GM12878 (cell line): Measurements from ENCODE around the gene SLC28A1. TPM values are rescaled to one million over a fixed set of nuclear protein-coding genes. Genes with fewer than 3 reads are reported as not detected.

Source experiments
- ATAC-seq: fragments of 200-7000 bp; cut with Tn5 transposase; 3 replicates; pipeline ENCODE4 v1.9.1; 2020; ENCODE audit warnings: mild to moderate bottlenecking, moderate library complexity
- BruUV-seq: library from RNA; stranded (reverse); fragments of 400-500 nt; replicated peaks from 2 replicates; lab custom pipeline; 2021; lab: Mats Ljungman, UMichigan
- CTCF ChIA-PET: fragments of 300-600 bp; sonication (Branson Sonifier 250); formaldehyde crosslinking; extraction: SDS; loops from one replicate; lab custom pipeline; 2021; ENCODE audit warnings: inconsistent platforms; lab: Yijun Ruan, JAX
- POLR2A ChIA-PET: fragments of 350-600 bp; formaldehyde crosslinking; extraction: SDS; loops from one replicate; lab custom pipeline; 2021; ENCODE audit warnings: inconsistent platforms; lab: Charles Lee
- RAD21 ChIA-PET: fragments of 300-600 bp; sonication (Branson Sonifier 250); formaldehyde crosslinking; loops from one replicate; lab custom pipeline; 2023; ENCODE audit warnings: antibody characterized with exemption; ENCODE audit not compliant: unreplicated experiment; lab: Charles Lee
- SMC1A ChIA-PET: fragments of 300-600 bp; sonication (Branson Sonifier 250); formaldehyde crosslinking; loops from one replicate; lab custom pipeline; 2023; ENCODE audit not compliant: unreplicated experiment, uncharacterized antibody; lab: Charles Lee
- DNase-seq: peaks from one replicate; pipeline ENCODE4 v3.0.0-alpha.2; 2011; ENCODE audit warnings: low read depth, low spot score
- FAIRE-seq: peaks from 3 replicates; lab custom pipeline; 2011; peaks lifted over from hg19 to GRCh38; lab: Jason Lieb, UNC
- H2AFZ ChIP-seq: 2 replicates; pipeline ENCODE4 v1.6.0; 2011; ENCODE audit warnings: low read depth, low read length, control low read depth; ENCODE audit not compliant: control insufficient read depth
- H3K27ac ChIP-seq: 2 replicates; pipeline ENCODE4 v1.5.1; 2011; ENCODE audit warnings: control low read depth; ENCODE audit not compliant: control insufficient read depth, insufficient read depth
- H3K27me3 ChIP-seq, 2 experiments: replicated peaks in 1 of 2; 2 replicates each; pipeline versions ENCODE4 v1.6.0 to v1.6.1; 2011; ENCODE audit warnings: low read length in 1 of 2; ENCODE audit not compliant: control insufficient read depth in 2 of 2, insufficient read depth in 2 of 2
- H3K36me3 ChIP-seq, 2 experiments: 2 replicates each; pipeline ENCODE4 v1.5.1; 2011; ENCODE audit warnings: low read length in 1 of 2; ENCODE audit not compliant: control insufficient read depth in 2 of 2, insufficient read depth in 2 of 2
- H3K4me1 ChIP-seq: 2 replicates; pipeline ENCODE4 v1.6.1; 2011; ENCODE audit warnings: mild to moderate bottlenecking, low read length, moderate library complexity, mixed read lengths; ENCODE audit not compliant: control insufficient read depth, insufficient read depth
- H3K4me2 ChIP-seq: 2 replicates; pipeline ENCODE4 v1.6.0; 2011; ENCODE audit warnings: control low read depth; ENCODE audit not compliant: control insufficient read depth, insufficient read depth
- H3K4me3 ChIP-seq: fragments of 200-600 bp; sonication (generic); 2 replicates; pipeline ENCODE4 v1.5.1; 2016
- H3K79me2 ChIP-seq: 2 replicates; pipeline ENCODE4 v1.6.0; 2011; ENCODE audit warnings: low read length; ENCODE audit not compliant: control insufficient read depth, insufficient read depth
- H3K9ac ChIP-seq: 2 replicates; pipeline ENCODE4 v1.8.0; 2011; ENCODE audit warnings: low read length, control low read depth, mixed read lengths; ENCODE audit not compliant: control insufficient read depth, insufficient read depth
- H3K9me3 ChIP-seq: replicated peaks from 3 replicates; pipeline ENCODE4 v1.5.1; 2011; ENCODE audit warnings: mild to moderate bottlenecking, low read length; ENCODE audit not compliant: control insufficient read depth, insufficient read depth
- H4K20me1 ChIP-seq: 2 replicates; pipeline ENCODE4 v1.6.0; 2011; ENCODE audit not compliant: control insufficient read depth, insufficient read depth
- HDGF ChIP-seq: fragments of 450-650 bp; IDR thresholded peaks from 2 replicates; pipeline ENCODE4 v1.6.1; 2016; ENCODE audit warnings: antibody characterized with exemption
- MTA2 ChIP-seq: fragments of 450-650 bp; IDR thresholded peaks from 2 replicates; pipeline ENCODE4 v1.6.1; 2016; ENCODE audit warnings: low read depth, mild to moderate bottlenecking, moderate library complexity
- NR2C1 ChIP-seq: fragments of 450-650 bp; IDR thresholded peaks from 2 replicates; pipeline ENCODE4 v1.6.1; 2017; ENCODE audit warnings: antibody characterized with exemption, mild to moderate bottlenecking, moderate library complexity
- NR2F1 ChIP-seq: fragments of 450-650 bp; conservative IDR thresholded peaks from 2 replicates; pipeline ENCODE4 v1.6.1; 2017; ENCODE audit warnings: mild to moderate bottlenecking
- PAX8 ChIP-seq: fragments of 450-650 bp; IDR thresholded peaks from 2 replicates; pipeline ENCODE4 v1.6.1; 2017; ENCODE audit warnings: mild to moderate bottlenecking, moderate library complexity
- PML ChIP-seq: IDR thresholded peaks from 2 replicates; pipeline ENCODE4 v1.6.1; 2012; ENCODE audit warnings: low read length, inconsistent platforms
- SMAD1 ChIP-seq: fragments of 450-650 bp; IDR thresholded peaks from 2 replicates; pipeline ENCODE4 v1.6.1; 2018; ENCODE audit warnings: mild to moderate bottlenecking, low read depth; ENCODE audit not compliant: partially characterized antibody
- SMAD5 ChIP-seq: IDR thresholded peaks from 2 replicates; pipeline ENCODE4 v1.6.1; 2016; ENCODE audit warnings: antibody characterized with exemption, low read depth
- STAT3 ChIP-seq: IDR thresholded peaks from 2 replicates; pipeline ENCODE4 v1.6.1; 2011; ENCODE audit warnings: low read depth, low read length, improper control_type of control experiment
- TBL1XR1 ChIP-seq: IDR thresholded peaks from 2 replicates; pipeline ENCODE4 v1.6.1; 2012; ENCODE audit warnings: low read depth, low read length, improper control_type of control experiment
- ZNF207 ChIP-seq: fragments of 450-650 bp; IDR thresholded peaks from 2 replicates; pipeline ENCODE4 v1.6.1; 2014; ENCODE audit warnings: antibody characterized with exemption, mild to moderate bottlenecking, borderline replicate concordance
- ZNF274 ChIP-seq: IDR thresholded peaks from one replicate; pipeline ENCODE4 v1.8.0; 2011; ENCODE audit not compliant: insufficient read length, insufficient read depth
- WGBS: methylation state at CpG from one replicate; pipeline ENCODE4 v1.1.6; 2016; ENCODE audit warnings: low lambda C conversion rate; ENCODE audit not compliant: insufficient replicate concordance, insufficient coverage; ENCODE audit errors: missing lambda C conversion rate; 5-methylcytosine and 5-hydroxymethylcytosine counted together
- in situ Hi-C: fragments of 300-500 bp; cut with MboI; formaldehyde crosslinking; loops from 9 replicates; pipeline ENCODE4 v1.14.3; 2018; ENCODE audit warnings: mixed read lengths
- intact Hi-C: fragments of 100-400 bp; cut with micrococcal nuclease; formaldehyde crosslinking; loops from one replicate; pipeline ENCODE4 v1.14.2; 2022; ENCODE audit not compliant: unreplicated experiment
- polyA plus RNA-seq, 11 experiments: library from polyadenylated mRNA; depleted of rRNA in 4 of 11; unstranded in 6 of 11; stranded (reverse) in 5 of 11; fragments of >200 nt; fragmentation: Nextera tagmentation in 4 of 11; fragmentation: Illumina TruSeq in 1 of 11; extraction: Ambion mirVana in 4 of 11; extraction: Trizol in 1 of 11; gene quantifications; 1 replicate in 1 of 11; 2 replicates in 10 of 11; pipeline versions ENCODE4 v1.2.1 to v1.2.3, GENCODE V29; 2011 to 2016; ENCODE audit warnings: inconsistent platforms in 2 of 11, missing spikeins in 2 of 11, low read depth in 1 of 11
- total RNA-seq, 4 experiments: library from RNA; depleted of rRNA in 3 of 4; stranded (reverse); fragments of >200 nt in 3 of 4; fragmentation: Illumina TruSeq in 1 of 4; extraction: Trizol in 1 of 4; gene quantifications; 2 replicates each; pipeline versions ENCODE4 v1.2.1 to v1.2.3, GENCODE V29; 2013 to 2021
- TF ChIP-seq, protein P1 (sequence below): fragments of 450-650 bp; conservative IDR thresholded peaks from 2 replicates; pipeline ENCODE4 v1.6.1; 2017; ENCODE audit warnings: mild to moderate bottlenecking, moderate library complexity
- TF ChIP-seq, protein P2 (sequence below): fragments of 450-650 bp; IDR thresholded peaks from 2 replicates; pipeline ENCODE4 v1.6.1; 2017; ENCODE audit warnings: mild to moderate bottlenecking, moderate library complexity
- TF ChIP-seq, protein P3 (sequence below): fragments of 450-650 bp; IDR thresholded peaks from 2 replicates; pipeline ENCODE4 v1.6.1; 2017; ENCODE audit warnings: borderline replicate concordance
- TF ChIP-seq, protein P4 (sequence below): fragments of 450-650 bp; formaldehyde crosslinking; IDR thresholded peaks from 2 replicates; pipeline ENCODE4 v1.5.0; 2022; ENCODE audit warnings: mild to moderate bottlenecking, missing genetic modification characterization

The SLC28A1 gene
- total and polyA plus RNA-seq, 10 of the 15 experiments (the other 5 are each of a cell fraction or from before 2014, with no cell fraction given): not detected

DNA sequence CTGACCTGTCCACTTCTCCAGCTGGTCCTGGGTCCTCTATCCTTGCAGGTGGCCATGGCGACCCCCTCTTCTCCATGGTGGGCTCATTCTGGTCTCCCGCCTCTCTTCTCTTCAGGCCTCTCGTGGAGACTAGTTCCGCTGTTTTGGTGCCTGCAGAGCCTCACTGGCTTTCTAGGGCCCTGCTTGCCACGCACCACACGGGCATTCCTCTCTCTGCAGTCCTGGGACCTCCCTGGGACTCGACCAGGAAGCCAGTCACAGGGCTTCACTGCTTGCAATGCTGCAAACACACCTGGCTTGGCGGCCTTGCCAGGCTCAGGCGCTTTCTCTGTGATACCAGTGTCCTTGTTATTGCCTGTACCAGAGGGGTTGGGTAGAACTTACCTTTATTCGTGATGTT is 9.1 kb downstream of the SLC28A1 start:
- RAD21 ChIA-PET: no interaction called here
- no peak for TF ChIP-seq NR2C1
- TF ChIP-seq ZNF274: no peak
- TF ChIP-seq, protein P1, sequence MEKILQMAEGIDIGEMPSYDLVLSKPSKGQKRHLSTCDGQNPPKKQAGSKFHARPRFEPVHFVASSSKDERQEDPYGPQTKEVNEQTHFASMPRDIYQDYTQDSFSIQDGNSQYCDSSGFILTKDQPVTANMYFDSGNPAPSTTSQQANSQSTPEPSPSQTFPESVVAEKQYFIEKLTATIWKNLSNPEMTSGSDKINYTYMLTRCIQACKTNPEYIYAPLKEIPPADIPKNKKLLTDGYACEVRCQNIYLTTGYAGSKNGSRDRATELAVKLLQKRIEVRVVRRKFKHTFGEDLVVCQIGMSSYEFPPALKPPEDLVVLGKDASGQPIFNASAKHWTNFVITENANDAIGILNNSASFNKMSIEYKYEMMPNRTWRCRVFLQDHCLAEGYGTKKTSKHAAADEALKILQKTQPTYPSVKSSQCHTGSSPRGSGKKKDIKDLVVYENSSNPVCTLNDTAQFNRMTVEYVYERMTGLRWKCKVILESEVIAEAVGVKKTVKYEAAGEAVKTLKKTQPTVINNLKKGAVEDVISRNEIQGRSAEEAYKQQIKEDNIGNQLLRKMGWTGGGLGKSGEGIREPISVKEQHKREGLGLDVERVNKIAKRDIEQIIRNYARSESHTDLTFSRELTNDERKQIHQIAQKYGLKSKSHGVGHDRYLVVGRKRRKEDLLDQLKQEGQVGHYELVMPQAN: no peak
- TF ChIP-seq, protein P2, sequence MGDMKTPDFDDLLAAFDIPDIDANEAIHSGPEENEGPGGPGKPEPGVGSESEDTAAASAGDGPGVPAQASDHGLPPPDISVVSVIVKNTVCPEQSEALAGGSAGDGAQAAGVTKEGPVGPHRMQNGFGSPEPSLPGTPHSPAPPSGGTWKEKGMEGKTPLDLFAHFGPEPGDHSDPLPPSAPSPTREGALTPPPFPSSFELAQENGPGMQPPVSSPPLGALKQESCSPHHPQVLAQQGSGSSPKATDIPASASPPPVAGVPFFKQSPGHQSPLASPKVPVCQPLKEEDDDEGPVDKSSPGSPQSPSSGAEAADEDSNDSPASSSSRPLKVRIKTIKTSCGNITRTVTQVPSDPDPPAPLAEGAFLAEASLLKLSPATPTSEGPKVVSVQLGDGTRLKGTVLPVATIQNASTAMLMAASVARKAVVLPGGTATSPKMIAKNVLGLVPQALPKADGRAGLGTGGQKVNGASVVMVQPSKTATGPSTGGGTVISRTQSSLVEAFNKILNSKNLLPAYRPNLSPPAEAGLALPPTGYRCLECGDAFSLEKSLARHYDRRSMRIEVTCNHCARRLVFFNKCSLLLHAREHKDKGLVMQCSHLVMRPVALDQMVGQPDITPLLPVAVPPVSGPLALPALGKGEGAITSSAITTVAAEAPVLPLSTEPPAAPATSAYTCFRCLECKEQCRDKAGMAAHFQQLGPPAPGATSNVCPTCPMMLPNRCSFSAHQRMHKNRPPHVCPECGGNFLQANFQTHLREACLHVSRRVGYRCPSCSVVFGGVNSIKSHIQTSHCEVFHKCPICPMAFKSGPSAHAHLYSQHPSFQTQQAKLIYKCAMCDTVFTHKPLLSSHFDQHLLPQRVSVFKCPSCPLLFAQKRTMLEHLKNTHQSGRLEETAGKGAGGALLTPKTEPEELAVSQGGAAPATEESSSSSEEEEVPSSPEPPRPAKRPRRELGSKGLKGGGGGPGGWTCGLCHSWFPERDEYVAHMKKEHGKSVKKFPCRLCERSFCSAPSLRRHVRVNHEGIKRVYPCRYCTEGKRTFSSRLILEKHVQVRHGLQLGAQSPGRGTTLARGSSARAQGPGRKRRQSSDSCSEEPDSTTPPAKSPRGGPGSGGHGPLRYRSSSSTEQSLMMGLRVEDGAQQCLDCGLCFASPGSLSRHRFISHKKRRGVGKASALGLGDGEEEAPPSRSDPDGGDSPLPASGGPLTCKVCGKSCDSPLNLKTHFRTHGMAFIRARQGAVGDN: no peak
- TF ChIP-seq, protein P3, sequence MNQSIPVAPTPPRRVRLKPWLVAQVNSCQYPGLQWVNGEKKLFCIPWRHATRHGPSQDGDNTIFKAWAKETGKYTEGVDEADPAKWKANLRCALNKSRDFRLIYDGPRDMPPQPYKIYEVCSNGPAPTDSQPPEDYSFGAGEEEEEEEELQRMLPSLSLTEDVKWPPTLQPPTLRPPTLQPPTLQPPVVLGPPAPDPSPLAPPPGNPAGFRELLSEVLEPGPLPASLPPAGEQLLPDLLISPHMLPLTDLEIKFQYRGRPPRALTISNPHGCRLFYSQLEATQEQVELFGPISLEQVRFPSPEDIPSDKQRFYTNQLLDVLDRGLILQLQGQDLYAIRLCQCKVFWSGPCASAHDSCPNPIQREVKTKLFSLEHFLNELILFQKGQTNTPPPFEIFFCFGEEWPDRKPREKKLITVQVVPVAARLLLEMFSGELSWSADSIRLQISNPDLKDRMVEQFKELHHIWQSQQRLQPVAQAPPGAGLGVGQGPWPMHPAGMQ: no peak
- TF ChIP-seq ZNF207: no peak
- no peak for TF ChIP-seq HDGF
- no peak for TF ChIP-seq STAT3
- TF ChIP-seq SMAD5: no peak
- no peak for TF ChIP-seq SMAD1
- no peak for TF ChIP-seq PML
- no peak for TF ChIP-seq NR2F1
- TF ChIP-seq, protein P4, sequence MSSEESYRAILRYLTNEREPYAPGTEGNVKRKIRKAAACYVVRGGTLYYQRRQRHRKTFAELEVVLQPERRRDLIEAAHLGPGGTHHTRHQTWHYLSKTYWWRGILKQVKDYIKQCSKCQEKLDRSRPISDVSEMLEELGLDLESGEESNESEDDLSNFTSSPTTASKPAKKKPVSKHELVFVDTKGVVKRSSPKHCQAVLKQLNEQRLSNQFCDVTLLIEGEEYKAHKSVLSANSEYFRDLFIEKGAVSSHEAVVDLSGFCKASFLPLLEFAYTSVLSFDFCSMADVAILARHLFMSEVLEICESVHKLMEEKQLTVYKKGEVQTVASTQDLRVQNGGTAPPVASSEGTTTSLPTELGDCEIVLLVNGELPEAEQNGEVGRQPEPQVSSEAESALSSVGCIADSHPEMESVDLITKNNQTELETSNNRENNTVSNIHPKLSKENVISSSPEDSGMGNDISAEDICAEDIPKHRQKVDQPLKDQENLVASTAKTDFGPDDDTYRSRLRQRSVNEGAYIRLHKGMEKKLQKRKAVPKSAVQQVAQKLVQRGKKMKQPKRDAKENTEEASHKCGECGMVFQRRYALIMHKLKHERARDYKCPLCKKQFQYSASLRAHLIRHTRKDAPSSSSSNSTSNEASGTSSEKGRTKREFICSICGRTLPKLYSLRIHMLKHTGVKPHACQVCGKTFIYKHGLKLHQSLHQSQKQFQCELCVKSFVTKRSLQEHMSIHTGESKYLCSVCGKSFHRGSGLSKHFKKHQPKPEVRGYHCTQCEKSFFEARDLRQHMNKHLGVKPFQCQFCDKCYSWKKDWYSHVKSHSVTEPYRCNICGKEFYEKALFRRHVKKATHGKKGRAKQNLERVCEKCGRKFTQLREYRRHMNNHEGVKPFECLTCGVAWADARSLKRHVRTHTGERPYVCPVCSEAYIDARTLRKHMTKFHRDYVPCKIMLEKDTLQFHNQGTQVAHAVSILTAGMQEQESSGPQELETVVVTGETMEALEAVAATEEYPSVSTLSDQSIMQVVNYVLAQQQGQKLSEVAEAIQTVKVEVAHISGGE (CRISPR knock-in tag): no peak
- no peak for TF ChIP-seq PAX8
- TF ChIP-seq MTA2: no peak
- no peak for TF ChIP-seq TBL1XR1

More for the DNA sequence above, 9.1 kb downstream of the SLC28A1 start:
- Histone ChIP-seq H2AFZ (no peak overlapping the region), H3K4me3 (no peak overlapping the region), H3K27me3 (no peaks in the 10 kb centered on the region; a peak in 1 of 4 replicates), H3K27ac (no peak overlapping the region), H3K4me2 (no peak overlapping the region), H3K79me2 (no peaks in the 10 kb centered on the region), H3K36me3 (no peaks in the 10 kb centered on the region), H3K4me1 (no peaks in the 10 kb centered on the region), H4K20me1 (no peaks in the 10 kb centered on the region), H3K9me3 (no peaks in the 10 kb centered on the region), H3K9ac (no peak overlapping the region)
- ChIA-PET POLR2A (no interaction called here), SMC1A (no interaction called here), CTCF (no interaction called here)
- BruUV-seq: no TSS peak
- WGBS: 25% methylated on average over 10 of the region's 10 CpGs
- in situ Hi-C loops: no loop called here
- FAIRE-seq (no peak), ATAC-seq (no peak), DNase-seq (no peak)
- intact Hi-C loops: no loop called here
